EH (cell line): Measurements from ENCODE around the gene CTNNAL1.
"Not testable (repeated sequence)": the region's sequence is repeated elsewhere in the genome, so short reads cannot be mapped to it uniquely, and the experiment has no call there.

Source experiments
- DNase-seq: peaks from one replicate; pipeline ENCODE4 v3.0.0-alpha.2; 2015; ENCODE audit warnings: low read depth

CTNNAL1 gene

GRCh38 chr9:108928386-108928785 is 84.9 kb downstream of the CTNNAL1 start:
- DNase-seq: no peak

GRCh38 chr9:108924466-108924865 is 88.8 kb downstream of the CTNNAL1 start:
- DNase-seq: no peak

GRCh38 chr9:108921200-108921599 is 92.1 kb downstream of the CTNNAL1 start:
- DNase-seq: no peak

- not testable (repeated sequence) for DNase-seq
Measured at GRCh38 chr9:108920401-108920800, 92.9 kb downstream of the CTNNAL1 start.

- no peak for DNase-seq
Measured at GRCh38 chr9:108919517-108919916, 93.8 kb downstream of the CTNNAL1 start.

- DNase-seq: no peak
Measured at GRCh38 chr9:108913391-108913790, 99.9 kb downstream of the CTNNAL1 start.

- no peak for DNase-seq
Measured at GRCh38 chr9:108911820-108912219, 101.5 kb downstream of the CTNNAL1 start.

GRCh38 chr9:108910914-108911313 is 102.4 kb downstream of the CTNNAL1 start:
- no peak for DNase-seq

DNA sequence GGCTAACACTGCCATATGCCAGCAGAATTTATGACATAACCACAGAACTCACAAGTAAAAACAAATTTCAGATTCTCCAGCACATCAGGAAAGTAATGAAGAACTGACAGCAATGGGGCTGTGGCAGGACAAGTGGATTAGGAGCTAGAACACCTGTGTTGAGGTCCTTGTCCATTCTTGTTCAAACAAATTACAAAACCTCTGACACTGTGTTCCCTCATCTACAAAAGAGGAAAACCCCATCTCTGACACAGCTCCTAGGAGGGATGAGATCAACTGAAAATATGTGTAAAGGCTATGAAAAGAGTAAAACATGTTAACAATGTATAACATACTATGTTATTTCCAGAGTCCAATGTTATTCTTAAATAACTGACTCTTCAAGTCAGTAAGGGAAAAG is 102.9 kb downstream of the CTNNAL1 start:
- no peak for DNase-seq

DNA sequence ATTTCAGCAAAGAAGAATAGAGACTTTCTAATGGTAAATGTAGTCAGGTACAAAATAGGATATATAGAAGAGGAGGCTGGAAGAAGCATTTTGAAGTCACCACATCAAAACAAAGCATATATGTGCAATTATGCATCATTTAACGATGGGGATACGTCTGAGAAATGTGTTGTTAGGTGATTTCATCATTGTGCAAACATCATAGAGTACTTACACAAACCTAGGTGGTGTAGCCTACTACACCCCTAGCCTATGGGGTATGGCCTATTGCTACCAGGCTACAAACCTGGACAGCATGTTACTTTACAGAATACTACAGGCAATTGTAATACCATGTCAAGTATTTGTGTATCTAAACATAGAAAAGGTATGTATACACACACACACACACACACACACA is 107.8 kb downstream of the CTNNAL1 start:
- DNase-seq: no peak

- no peak for DNase-seq
Measured at GRCh38 chr9:108904161-108904560, 109.1 kb downstream of the CTNNAL1 start.

GRCh38 chr9:108903420-108904103 is 109.7 kb downstream of the CTNNAL1 start:
- peak; percentile 2 for DNase-seq

- DNase-seq: no peak
Measured at GRCh38 chr9:108900176-108900575, 113.1 kb downstream of the CTNNAL1 start.

GRCh38 chr9:108899023-108899695 is 114.1 kb downstream of the CTNNAL1 start:
- not testable (repeated sequence) for DNase-seq

GRCh38 chr9:108897324-108898096 is 115.8 kb downstream of the CTNNAL1 start:
- DNase-seq: no peak

DNA sequence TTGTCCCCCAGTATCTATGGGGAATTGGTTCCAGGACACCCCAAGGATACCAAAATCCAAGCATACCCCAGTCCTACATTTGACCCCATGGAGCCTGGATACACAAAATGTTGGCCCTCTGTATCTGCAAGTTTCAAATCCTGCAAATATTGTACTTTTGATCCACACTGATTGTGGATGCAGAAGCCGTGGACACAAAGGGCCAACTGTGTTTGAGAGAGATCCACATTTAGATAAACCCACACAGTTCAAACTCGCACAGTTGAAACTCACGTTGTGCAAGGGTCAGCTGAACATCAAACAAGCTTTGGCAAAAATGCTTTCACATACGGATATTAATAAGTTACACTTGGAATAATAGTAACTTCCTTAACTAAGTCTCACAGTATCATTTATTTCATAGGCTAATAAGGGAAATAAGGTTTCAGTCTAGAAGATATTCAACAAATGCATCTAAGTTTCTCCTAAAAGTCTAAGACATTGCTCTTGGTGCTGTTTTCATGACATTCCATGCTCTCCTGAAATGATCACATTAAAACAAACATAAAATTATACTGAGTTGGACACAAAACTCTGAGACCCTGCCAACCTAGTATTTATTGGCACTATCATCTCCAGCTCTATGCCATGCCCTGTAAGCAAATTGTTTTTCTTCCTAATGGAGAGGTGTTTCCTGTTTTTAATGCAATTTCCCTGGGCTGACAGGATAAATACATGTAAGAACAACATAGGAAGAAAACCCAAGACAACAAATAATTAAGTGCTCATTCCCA is 118.9 kb downstream of the CTNNAL1 start:
- DNase-seq: no peak
